GM19240 (cell line): ENCODE results near the gene DDIAS.
"Not testable (repeated sequence)": the region's sequence is repeated elsewhere in the genome, so short reads cannot be mapped to it uniquely, and the experiment has no call there.

Source experiments
- DNase-seq: peaks from one replicate; pipeline ENCODE4 v3.0.0; 2011; ENCODE audit warnings: low spot score; ENCODE audit not compliant: insufficient read length

Gene DDIAS

DNA sequence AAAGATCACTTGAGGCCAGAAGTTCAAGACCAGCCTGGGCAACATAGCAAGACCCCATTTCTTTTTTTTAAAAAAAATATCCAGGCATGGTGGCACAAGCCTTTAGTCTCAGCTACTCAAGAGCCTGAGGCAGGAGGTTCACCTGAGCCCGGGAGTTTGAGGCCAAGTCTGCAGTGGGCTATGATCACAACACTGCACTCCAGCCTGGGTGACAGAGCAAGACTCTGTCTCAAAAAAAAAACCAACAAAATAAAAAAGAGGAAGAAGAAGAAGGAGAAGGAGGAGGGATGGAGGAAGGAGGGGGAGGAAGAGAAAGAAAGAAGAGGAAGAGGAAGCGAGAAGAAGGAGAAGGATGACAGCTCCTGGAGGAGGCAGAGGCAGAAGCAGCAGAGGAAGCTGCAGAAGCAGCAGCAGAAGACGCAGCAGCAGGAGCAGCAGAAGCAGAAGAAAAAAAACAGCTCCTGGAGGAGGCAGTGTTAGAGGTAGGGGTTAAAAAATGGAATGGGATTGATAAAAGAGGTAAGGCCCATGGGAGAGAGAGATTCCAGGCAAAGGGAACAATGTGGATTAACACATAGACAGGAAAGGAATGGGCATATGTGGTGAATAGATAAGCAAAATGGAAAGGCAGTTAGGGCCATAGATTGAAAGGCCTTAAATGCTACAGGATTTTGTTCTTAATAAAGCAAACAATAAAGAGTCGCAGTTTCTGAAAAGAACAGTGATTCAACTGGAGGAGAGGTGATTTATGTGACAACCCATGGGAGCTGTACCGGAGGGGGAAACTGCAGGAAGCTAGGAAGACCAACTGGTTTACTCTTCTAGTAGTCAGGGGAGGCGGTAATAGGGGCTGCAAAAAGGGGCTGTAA, 12.2 kb upstream of the DDIAS start:
- DNase-seq: no peak

DNA sequence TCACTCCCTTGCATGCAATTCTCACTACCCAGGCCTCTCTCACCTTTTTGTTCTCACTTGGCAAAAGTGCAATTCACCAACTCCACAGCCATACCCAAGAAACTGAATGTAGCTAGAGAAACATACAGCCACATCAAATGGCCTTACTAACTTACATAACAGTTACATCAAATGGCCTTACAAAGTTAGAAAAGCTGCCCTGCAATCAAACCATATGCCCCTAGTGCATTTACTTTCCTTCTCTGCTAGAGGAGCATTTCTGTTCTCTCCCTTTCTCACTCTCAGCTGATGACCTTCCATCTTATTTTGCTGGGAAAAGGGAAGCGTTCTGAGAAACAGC, 11.6 kb upstream of the DDIAS start:
- no peak for DNase-seq

DNA sequence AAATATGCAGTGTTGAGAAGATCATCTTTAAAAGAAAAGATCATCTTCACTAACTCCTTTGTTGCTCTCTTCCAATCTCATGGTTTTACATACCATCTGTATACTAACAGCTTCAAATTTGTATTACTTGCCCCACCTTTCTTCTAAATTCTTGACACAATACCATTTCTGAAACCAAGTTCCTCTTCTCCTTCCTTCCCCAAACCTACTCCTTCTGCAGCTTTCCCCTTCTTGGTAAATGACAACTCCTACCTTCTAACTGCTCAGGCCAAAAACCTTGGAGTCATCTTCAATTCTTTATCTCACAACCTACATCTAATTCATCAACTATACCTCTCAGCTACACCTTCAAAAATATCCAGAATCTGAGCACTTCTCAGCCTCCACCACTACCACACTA, 10.6 kb upstream of the DDIAS start:
- no peak for DNase-seq

DNA sequence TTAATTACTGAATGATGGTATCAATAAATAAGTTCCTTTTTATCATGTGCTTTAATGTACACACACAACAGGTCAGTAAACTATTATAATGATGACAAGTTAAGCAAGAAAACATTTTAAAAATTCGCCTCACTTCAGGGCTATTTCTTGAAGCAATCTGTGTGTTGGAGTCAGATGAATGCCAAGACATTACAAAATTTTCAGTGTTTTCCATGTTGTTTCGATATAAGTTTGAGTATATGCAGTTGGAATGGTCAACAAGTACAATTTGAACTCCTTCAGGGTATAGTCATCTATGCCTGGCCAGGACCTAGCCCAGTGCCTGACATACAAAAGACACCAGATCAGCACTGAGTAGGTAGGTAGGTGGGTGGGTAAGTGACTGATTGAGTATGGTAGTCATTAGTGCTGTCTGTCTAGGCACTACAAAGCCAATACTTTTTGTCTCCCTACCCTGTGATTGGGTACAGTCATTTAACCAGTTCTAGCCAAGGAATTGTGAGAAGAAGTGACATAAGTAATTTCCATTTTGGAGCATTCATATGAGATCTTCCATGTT, 8.8 kb upstream of the DDIAS start:
- DNase-seq: no peak

DNA sequence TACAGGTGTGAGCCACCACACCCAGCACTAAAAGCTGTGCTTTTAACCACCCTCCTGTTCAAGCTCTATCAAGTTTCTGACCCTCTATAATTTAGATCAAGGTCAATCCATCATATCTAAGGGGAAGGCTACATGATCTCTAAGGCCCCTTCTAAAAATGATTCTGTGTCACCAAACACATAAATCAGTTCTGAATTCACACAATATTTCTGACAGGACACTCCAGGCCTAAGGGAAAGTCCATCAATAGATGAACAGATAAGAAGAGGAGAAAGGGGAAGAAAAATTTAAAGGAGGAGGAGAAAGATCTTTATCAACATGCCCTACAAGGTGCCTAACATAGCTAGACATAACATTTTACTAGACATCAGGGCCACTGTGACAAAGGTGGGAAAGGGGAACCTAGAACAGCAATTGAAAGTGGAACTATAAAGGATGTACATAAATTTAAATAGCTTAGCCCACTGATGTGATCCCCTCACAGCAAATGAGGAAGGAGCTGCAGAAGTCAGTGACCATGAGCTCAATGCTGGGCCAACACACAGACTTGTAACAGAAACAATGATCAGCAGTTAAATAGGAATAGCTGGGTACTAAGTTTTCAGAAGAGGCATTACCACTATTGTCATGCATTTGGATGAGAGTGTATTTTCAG, 6.0 kb upstream of the DDIAS start:
- DNase-seq: no peak

DNA sequence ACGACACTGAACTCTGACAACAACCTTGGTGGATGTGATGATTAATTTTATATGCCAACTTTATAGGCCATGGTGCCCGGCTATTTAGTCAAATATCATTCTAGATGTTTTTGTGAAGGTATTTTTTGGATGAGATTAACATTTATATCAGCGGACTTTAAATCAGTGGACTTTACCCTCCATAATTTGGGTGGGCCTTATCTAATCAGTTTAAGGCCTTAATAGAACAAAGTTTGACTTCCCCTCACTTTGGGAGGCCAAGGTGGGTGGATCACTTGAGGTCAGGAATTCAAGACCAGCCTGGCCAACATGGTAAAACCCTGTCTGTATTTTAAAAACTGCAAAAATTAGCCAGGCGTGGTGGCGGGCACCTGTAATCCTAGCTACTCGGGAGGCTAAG, 5.4 kb upstream of the DDIAS start:
- DNase-seq: no peak

DNA sequence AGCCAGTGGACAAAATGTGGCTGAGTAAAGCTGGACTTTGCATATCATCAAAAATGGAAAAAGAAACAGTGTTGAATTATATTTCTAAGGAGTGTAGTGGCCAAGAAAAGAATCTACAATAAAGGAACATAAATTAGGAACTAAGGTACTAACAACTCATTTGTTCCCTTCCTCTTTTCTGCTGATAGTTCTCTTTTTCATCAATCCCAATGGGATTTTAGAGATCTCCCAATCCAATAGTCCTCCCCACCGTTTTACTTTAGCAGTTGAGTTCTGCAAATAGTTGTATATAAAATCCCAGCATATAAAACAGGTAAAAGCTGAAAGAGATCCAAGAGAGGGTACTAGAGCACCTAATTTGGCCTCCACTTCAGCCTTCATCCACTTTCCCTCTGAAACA, 3.3 kb upstream of the DDIAS start:
- no peak for DNase-seq

DNA sequence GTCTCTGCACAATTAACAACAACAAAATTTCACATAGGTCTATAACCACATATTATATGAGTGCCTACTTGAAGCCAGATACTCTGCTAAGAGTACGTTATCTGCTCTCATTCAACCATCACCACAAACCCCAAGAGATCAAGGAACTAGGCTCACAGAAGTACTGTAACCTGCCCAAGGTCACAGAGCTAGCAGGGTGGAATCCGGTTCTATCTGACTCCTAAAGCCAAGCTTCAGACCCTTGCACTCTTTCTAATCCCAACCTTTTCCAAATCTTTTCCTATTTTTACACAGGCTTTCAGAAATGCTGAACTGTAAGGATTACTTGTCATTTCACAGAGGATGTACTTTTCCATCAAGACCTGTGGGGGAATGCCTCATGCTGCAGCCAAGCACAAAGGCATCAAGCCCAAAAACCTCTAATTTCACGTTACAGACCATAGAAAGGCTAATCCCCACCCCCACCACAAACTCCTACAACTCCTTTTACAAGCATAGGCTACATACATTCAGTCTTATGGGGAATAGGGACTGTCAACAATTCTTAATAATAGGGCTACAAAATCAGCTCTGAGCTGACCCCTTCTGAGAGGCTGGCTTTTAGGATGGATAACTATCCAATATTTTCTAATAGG, 2.2 kb upstream of the DDIAS start:
- DNase-seq: no peak

DNA sequence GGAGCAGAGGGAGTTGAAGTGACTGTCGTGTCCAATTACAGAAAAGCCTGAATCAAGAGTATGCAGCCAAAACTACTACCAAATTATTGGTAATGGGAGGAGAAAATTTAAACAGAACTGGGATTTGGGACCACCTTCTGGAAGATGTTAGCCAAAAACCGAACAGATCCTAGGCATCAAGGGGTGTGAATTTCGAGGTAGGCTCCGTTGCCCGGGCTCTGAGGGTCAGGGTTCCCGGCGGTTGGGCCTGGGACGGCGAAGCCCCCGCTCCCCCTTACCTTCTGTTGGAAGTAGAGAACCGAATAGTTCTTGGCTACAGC, 1.6 kb upstream of the DDIAS start:
- DNase-seq: no peak

DNA sequence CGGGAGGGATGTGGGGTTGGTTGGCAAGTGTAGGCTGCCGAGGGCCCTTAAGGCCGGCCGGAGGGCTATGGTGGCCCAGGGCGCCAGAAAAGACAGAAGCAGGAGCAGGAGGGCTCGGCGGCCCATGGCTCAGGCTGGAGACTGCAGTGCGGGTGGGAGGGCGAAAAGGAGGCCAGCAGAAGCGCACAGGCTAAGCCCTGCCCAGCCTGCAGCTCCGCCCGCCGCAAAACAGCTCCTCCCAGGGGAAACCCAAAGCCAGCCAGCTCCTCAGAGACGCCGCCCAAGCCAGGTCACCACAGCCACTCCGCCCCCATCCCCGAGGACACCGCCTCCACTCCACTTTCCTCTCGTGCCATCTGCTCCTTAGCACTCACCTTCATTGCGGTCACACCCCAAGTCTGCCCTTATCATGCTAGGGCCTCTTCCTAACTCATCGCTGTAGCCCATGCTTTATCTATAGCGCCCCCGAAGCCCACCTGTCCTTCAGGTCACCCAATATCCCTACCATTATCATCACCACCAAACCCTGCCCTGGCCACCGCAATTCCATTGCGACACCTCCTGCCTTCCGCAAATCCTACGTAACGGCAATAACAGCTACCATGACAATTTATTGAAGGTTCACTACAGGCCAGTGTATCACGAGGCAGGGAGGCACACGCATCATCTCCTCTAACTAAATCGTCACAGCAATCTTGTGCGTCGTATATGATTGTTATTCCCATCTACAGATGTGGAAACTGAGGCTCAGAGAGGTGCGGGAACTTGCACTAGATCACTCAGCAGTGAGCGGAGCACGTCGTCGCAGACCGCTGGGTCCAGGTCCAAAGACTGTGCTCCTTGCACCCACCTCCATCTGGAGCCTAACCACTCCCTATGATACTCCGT, 1.0 kb upstream of the DDIAS start, which contains the start of gene PRCP:
Gene PRCP, minus strand, starts transcription at position 154 of the 888 bp plus-strand sequence. Its CDS starts 28 bp downstream, at position 126.
- DNase-seq: peak; percentile 69

DNA sequence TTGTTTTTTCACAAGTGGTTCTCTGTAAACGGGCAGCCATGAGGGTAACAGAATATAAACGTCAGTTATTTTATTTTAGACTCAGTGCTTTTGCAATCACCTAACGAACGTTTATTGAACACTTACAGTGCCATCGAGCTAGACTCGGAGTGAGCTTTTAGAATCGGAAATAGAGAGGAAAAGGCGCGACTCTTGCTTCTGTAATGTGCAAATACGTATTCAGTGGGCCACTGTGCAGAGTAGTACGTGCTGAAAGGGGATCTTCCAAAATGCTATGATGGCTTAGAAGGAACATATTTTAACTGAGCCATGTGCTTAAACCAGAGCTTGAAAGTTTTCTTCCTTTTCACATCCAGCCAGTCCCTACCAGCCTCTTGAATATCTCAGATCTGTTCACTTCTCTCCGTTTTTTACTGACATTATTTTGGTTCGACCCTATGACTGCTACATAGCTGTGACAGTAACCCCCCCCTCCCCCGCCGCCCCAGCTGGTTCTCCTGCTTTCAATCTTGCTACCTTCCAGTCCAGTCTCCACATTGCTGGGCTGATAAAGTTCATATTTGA, 468 bp downstream of the DDIAS start:
- no peak for DNase-seq

DNA sequence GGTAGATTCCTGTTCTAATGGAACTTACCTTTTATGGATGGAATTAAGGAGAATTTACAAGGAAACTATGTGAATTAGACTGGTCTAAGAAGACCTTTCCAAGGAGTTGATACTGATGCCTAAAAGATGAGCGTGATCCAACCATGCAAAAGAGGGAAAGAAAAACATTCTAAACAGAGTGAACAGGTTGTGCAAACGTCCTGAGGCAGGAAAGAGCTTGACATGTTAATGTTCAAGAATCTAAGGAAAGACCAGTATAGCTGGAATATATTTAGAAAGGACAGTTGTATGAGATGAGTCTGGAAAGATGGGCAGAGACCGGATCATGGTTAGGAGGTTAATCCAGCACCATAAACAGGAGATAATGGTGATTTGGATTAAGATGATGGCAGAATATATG, 1.3 kb downstream of the DDIAS start:
- DNase-seq: no peak

DNA sequence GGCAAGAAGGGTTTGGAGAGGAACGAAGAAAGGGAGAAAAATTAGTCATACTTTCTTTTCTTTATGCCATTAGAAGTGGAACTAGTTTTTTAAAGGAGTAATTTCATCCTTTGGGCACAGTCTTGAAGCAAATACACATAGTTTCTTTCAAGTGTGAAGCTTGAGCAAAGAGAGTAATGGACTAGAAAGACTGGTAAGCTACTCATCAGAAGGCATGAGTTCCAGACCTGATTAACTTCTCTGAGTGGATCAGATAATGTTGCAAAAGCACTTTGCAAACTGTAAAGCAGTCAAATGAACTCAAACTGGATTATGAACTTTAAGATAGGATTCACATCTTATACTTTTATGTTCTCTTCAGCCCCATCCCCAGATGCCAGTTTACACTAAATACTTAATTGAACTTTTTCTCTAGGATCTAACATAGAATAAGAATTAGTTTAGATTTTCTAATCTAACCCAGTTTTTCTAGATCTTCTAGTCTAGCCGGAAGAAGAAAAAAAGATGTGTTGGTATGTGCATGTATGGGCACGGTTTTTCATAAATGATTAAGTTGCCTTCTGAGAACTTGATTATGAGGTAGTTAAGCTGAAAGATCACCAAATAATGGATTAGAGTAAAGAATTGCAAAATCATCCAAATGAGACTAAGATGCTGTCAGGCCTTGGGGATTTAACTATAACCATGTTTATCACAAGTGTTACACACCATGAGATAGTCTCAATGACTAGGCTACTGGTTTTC, 2.5 kb downstream of the DDIAS start:
- no peak for DNase-seq

DNA sequence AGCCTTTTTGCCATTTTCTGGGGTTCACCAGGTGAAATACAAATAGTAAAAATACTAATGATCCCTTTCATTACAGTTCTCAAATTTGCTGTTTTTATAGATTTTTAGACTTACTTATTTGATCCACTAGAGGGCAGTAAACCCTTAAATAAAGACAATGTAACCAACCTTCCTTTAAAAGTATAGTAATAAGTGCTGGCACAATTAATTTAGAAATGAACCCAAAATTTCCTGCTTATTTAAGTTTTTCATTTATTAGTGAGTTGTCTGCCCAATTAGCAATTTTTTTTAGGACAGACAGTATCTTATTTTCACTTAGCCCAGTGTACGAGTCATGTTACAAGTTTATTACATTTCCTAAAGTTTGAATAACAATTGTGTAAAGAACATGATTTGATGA, 4.7 kb downstream of the DDIAS start:
- DNase-seq: no peak

DNA sequence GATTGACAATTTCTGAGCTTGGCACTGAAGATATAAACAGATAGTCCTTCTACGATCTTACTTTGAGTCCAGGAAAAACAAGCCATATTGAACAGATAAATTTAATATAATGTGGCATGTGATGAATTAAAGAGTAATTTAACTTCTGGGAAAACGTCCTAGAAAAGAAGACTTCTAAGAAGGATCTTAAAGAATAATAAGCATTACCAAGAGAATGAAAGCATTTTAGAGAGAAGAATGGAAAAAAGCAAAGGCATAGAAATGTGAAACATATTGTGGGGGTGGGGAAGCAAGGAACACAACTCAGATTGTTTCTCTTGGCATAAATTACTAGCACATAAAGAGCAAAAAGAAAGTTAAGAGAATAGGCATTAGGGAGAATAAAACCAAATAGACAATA, 5.4 kb downstream of the DDIAS start:
- no peak for DNase-seq

DNA sequence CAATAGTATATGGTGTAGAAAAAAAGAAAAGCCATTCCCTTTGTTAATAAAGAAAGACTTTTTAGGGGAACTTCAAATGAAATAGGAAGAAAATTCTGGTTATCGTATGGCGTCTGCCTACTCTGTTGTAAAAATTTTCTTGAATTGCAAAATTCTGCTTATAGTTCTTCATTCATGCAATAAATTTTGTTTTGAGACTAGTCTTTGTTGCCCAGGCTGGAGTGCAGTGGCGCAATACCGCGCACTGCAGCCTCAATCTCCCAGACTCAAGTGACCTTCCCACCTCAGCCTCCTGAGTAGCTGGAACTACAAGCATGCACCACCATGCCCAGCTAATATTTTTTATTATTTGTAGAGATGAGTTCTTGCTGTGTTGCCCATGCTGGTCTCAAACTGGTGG, 5.8 kb downstream of the DDIAS start:
- DNase-seq: no peak

DNA sequence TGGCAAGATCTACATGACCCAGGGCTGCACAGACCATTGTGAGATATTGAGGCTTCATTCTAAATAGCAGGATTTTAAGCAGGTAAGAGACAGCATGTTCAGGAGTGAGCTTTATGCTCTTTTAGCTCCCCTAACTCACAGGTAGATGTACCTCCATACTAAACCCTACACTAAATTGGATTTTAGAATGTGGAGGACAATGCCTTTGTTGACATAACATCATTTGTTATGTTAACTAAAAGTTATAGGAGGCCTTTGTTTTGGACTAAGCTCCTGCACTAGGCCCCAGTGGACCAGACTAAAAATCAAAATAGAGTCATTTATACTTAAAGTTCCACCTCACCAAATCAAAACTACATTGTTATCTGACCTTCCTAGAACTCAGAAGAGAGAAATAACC, 6.8 kb downstream of the DDIAS start:
- no peak for DNase-seq

DNA sequence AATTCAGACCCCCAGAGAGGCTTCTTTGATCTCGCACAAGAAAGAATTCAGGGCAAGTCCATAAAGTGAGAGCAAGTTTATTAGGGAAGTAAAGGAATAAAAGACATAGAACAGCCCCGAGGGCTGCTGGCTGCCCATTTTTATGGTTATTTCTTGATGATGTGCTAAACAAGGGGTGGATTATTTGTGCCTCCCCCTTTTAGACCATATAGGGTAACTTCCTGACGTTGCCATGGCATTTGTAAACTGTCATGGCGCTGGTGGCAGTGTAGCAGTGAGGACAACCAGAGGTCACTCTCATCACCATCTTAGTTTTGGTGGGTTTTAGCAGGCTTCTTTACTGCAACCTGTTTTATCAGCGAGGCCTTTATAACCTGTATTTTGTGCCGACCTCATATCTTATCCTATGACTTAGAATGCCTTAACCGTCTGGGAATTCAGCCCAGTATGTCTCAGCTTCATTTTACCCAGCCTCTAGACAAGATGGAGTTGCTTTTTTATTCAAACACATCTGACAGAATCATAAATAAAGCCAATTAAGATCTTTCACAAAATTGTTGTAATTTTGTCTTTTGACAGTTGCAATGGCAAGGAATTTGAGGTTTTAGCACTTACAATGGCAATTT, 7.6 kb downstream of the DDIAS start:
- DNase-seq: no peak

DNA sequence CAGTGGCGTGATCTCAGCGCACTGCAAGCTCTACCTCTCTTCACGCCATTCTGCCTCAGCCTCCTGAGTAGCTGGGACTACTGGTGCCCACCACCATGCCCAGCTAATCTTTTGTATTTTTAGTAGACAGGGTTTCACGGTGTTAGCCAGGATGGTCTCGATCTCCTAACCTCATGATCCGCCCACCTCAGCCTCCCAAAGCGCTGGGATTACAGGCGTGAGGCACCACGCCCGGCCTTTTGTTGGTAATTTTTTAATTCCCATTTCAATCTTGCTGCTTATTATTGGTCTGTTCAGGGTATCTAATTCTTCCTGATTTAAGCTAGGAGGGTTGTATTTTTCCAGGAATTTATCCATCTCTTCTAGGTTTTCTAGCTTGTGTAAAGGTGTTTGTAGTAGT, 18.2 kb downstream of the DDIAS start:
- DNase-seq: not testable (repeated sequence)

DNA sequence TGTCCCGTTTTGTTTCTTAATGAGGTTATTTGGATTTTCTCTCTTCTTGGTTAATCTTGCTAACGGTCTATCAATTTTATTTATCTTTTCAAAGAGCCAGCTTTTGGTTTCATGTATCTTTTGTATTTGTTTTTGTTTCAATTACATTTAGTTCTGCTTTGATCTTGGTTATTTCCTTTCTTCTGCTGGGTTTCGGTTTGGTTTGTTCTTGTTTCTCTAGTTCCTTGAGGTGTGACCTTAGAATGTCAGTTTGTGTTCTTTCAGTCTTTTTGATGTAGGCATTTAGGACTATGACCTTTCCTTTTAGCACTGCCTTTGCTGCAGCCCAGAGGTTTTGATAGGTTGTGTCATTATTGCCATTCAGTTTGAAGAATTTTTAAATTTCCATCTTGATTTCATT, 18.7 kb downstream of the DDIAS start:
- not testable (repeated sequence) for DNase-seq
